HG02885 (cell line): ENCODE measurements around the gene SCN10A.

Experiments
- ATAC-seq: cut with Tn5 transposase; IDR thresholded peaks from one replicate; pipeline ENCODE4 v1.9.1; 2021; ENCODE audit warnings: mild to moderate bottlenecking; ENCODE audit not compliant: unreplicated experiment, poor library complexity

SCN10A gene

DNA sequence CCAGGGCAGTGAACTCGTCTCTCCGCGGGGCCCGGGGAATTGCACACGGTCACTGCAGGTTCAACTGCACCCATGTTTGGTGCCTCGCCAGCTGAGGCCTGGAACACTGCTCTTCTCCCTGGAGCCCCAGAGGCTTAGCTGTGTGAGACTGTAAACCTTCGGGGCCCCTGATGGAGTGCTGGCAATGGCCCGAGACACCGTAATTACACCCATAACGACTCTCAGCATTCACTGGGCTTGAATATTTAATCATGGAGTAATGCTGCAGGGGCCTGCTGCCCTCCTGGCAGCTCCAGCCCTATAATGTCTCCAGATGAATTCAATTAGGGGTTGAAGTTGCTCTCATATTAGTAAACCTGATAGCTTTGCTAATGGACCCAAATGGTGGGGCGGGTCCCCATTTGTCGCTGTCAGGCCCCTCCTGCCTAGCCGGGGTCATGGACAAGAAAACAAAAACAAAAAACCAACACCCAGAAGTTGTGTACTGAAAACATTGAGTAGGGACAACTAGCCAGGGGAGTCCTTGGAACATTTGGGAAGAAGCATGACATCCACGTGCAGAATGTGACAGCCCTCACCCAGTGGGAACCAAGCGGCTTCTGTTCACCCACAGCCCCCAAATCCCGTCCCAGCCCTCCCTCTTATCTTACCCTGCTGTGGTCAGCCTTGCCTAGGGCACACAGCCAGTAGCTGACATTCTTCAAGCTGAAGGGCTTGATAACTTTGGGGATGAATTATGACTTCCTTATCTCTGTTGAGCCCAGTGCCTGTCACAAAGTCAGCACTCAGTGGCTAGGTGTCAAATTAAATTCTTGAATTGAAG lies 92.2 kb downstream of the SCN10A start:
- ATAC-seq = no peak

DNA sequence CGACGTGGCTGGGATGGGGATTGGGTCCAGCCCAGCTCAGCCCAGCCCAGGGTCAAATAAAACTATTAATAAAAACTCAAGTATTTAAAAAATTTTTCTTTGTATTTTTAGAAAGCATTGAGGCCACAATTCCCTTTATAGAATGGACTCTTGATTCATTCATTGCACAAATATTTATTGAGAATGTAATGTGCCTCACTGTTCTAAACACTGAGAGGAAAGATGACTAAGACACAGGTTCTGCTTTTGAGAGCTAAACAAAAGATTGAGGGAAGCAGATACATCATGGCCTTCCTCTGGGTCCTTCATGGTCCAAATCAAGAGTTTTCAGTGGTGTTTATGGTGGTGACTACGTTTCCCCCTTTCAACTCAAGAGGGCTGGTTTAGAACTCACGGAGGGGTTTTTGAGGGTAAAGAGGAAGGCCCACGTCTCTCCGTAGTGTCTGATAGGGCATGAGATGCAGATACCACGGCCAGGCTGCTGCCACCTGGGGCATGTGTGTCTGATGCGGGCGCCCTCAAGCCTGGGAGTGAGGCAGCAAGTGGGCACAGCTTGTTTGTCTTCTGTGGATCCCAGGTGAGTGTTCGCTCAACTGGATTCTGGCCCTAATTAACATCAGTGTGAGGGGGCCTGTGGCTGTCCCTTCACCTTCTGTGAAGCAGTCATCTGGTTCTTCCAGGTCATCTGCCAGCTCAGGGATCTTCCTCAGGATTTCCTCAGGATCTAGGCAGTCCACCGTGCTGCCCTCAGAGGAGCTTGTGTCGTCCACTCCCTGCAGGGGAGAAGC lies 93.0 kb downstream of the SCN10A start:
- no peak for ATAC-seq

DNA sequence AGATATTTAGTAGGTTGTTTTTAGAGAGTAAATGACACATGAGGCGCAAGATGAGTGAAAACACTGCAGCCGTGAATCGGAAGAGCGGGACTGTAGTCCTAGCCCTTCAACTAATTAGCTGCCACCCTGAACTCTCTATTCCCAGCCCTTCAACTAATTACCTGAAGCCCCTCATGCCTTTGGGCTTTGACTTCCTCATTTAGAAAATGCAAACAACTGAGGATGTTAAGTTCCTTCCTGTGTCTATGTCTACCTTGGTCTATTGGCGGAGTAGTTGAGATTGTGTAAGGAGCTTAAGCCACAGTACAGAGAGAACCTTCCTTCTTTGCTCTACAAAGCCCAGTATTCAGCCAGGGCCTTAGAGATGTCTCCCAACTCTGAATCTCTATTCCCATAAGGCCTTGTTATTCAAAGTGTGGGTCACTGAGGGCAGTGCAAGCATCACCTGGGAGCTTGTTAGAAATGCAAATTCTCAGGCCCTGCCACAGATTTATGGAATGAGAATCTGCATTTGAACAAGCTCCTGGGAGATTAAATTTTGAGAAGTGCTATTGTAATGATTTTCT lies 94.7 kb downstream of the SCN10A start:
- no peak for ATAC-seq

DNA sequence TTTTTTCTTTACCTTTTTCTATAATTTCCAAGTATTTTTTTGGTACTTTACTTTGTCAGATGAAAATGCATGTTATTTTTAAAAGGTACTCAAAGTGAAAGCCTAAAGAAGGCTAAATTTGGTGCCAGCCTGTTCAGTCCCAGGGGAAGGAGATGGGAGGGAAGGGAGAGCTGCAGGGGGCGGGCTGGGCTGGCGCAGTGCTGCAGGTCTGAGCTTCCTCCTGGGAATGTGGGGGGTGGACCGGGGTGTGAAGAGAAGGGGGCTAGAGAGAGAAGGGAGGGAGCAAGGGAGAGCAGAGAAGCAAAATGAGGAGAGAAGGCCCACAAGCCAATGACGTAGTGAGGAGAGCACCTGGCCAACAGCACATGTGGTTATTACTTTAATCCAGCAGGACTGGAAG lies 95.6 kb downstream of the SCN10A start:
- ATAC-seq = no peak

DNA sequence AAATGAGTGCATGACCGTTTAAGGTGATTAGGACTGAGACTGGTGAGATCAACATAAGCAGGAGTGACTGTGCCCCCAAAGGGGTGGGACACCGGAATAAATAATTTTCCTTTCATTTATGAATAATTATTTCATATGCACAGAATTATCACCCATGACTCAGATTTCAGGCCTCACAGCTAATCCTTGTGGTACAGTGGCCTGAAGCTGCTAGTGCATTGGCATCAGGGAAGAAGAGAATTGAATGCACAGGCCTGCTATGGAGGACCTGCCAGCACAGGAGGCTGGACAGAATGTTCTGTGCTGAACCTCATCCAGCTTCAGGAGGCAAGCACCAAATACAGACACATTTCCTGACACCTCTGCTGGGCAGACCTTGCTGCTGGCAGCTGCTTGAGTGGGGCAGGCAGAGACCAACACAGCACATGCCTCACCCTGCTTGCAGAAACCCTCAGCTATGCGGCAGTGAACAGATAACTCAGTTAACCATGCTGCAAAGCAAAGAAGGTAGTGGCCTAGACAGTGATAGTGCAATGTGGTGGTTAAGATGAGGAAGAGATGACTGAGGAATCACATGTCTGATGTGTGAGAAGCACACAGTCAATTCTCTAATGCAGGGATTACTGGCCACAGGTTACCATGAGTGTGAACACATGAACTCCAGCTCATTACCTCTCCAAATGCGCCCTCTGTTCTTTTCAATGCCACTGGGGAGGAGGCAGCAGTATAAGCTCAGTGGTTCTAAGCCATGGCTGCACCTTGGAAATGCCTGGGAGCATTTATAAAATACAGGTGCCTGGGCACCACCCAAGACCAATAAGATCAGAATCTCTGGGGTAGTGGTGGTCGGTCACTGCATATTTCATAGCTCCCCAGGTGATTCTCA lies 98.4 kb downstream of the SCN10A start:
- ATAC-seq = no peak

DNA sequence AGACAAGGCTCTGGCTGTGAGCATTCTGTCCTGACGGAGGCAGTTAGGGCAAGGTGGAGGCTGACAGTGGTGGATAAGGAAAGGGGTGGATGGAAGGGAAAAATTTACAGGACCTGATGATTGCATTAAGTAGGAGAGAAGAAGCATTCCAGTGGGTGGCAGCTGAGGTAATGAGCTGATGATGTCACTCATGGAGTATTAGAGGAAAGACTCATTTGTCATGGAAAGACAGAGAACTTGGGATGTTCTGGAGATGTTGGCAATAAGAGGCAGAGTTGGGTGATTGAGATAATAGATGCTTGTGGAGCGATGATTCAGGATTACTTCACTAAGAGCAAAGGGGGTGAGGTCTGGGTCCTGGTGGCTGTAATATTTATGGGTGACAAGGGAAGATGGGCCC lies 102.9 kb downstream of the SCN10A start:
- no peak for ATAC-seq

DNA sequence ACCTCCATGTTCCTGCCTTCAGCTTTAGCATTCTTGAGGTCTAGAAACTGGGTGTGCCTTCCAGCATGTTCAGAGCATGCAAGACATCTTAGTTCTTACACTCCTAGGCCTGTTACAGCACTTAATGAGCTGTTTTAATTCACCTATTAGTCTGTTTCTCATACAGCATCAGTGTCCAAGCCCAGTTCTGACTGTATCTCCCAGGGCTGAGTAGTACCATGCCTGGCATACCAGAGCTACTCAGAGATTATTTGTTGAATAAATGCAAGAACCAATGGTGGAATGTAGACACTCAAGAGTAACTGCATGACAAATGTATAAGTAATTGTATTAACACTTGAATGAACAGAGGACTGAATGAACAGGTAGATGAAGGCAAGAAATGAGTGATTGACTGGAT lies 104.7 kb downstream of the SCN10A start:
- ATAC-seq = no peak

DNA sequence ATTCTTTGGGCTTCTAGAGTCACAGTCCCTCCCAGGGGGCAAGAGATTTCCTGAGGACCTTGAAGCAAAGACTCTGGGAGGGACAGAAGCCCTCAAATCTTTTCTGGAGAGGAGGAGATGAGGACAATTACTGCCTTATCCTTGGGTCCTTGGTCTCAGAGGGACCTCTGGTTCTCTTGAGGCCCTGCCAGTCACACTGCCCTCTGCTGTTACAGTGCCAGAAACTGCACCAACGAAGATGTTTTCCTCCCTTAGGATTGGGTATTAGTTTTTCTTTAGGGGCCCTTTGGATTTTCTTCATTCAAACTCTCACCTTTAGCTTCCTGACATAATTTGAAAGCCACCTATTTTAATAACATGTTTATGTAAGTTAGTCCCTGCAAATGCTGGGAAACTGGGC lies 108.3 kb downstream of the SCN10A start:
- no peak for ATAC-seq

DNA sequence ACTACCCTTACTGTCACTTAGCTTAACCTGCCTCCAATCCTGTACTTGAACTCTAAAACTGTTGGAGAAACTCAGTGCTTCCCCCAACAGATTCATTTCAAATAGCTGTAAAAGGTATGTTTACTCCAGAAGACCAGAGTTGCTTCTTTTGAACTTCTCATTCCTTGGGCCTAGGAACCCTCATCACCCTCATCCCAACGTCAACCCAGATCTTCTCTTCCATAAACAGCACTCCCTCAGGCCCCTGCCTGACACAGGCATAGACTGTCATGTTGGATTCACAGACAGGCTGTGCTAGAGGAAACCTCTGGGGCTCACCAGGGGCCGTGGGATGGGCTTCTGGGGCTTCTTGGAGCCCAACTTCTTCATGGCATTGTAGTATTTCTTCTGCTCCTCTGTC lies 109.1 kb downstream of the SCN10A start:
- ATAC-seq = no peak

DNA sequence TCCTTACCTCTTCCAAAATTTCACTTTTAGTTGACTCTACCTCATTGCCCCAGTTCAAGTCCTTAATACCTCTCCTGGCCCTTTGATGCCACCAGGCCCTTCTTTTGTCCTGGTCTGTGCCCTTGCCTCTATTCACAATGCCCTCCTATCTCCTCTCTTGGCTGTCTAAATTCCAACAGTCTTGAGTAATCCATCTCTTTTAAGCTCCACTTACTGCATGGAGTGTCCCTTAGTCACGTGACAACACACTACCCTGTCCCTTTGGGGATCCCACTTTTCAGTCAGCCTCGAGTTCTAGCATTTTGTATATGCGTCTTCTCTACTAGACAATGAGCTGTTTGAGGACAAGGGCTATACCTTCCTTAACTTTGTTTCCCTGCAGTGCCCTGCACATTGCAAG lies 113.8 kb downstream of the SCN10A start:
- no peak for ATAC-seq

DNA sequence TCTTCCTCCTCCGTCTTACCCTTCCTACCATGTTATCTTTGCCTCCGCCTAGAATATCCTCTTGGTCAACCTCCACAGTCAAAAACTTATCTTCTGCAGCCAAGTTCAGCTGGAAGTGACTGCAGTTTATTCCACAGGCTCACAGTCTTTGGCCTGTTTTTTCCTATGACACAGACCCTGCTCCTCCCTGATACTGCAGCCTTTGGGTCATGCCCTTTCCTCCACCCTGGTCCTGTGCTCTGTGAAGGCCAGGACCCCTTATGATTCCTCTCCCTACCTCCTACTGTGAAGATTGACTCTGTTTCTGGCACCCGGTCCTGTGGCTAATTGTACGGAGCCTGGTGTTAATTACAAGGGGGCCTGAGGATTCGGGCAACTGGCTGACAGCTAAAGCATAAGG lies 117.3 kb downstream of the SCN10A start:
- no peak for ATAC-seq

DNA sequence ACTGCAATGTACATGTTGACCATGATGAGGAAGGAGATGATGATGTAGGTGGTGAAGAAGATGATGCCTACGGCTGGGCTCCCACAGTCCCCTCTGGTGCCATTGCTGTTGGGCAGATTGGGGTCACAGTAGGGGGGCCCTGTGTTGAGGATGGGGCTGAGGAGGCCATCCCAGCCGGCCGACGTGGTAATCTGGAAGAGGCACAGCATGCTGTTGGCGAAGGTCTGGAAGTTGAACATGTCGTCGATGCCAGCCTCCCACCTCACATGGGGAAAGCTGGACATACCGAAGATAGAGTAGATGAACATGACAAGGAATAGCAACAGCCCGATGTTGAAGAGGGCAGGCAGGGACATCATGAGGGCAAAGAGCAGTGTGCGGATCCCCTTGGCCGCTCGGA lies 118.0 kb downstream of the SCN10A start:
- no peak for ATAC-seq

DNA sequence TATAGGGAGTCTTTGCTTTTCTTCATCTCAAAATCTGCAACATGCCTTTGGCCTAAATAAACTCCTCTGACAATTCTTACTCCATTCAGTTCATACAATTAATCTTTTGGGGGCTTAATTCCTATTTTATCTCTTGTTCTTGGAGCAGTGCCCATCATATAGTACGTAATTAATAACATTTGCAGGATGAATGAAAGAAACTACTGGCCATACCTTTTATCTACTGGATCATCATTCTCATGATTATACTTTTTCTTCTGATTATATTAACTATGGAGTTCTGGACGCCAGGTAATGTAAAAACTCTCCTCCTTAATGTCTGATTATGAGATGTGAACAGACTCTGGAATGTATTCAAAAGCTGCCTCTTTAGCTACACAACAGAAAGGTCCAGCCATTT lies 120.0 kb downstream of the SCN10A start:
- no peak for ATAC-seq

DNA sequence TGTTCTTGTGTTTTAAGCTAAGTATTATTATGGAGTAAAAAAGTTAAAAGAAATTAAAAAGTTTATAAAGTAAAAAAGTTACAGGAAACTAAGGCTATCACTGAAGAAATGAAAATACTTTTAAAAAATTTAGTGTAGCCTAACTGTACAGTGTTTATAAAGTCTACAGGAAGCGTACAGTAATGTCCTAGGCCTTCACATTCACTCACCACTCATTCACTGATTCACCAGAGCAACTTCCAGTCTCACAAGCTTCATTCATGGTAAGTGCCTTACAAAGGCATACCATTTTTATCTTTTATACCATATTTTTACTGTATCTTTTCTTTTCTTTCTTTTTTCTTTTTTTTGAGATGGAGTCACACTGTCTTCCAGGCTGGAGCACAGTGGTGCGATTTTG lies 125.8 kb downstream of the SCN10A start:
- no peak for ATAC-seq

DNA sequence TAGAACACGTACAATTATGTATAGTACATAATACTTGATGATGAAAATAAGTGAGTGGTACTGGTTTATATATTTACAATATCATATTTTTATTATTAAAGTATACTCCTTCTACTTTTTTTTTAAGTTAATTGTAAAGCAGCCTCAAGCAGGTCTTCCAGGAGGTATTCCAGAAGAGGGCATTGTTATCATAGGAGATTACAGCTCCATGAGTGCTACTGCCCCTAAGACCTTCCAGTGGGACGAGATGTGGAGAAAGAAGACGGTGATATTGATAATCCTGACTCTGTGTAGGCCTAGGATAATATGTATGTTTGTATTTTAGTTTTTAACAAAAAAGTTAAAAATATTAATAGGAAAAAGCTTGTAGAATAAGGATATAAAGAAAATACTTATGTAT lies 126.2 kb downstream of the SCN10A start:
- no peak for ATAC-seq

DNA sequence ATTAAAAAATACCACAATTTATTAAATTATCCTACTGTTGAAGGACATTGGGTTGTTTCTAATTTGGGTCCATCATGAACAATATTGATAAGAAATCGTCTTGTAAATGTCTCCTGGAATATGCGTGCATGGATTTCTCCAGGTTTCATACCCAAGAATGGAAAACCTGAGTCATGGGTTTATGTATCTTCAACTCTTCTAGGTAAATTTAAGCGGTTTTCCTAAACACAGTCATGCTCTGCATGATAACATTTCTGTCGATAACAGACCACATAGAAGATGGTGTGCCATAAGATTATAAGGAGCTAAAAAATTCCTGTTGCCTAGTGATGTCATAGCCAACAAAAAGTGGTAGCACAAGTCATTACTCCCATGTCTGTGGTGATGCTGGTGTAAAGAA lies 126.7 kb downstream of the SCN10A start:
- no peak for ATAC-seq

DNA sequence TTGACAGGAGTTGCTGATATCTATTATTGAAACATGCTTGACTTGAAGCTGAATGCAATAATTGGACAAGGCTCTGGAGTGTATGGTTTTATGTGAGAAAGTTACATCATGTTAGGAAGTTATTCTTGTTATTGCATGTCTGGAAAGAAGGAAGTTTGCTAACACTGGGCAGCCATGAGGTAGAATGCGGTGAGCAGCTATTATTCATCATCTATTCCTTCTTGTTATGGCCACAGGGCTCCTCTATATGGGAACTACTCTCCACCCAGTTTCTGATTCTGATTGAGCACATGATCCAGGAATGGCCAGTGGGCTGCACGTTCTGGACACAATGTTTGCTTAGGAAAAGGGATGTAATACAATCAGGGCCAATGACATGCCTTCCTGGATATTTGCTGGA lies 128.7 kb downstream of the SCN10A start:
- no peak for ATAC-seq

DNA sequence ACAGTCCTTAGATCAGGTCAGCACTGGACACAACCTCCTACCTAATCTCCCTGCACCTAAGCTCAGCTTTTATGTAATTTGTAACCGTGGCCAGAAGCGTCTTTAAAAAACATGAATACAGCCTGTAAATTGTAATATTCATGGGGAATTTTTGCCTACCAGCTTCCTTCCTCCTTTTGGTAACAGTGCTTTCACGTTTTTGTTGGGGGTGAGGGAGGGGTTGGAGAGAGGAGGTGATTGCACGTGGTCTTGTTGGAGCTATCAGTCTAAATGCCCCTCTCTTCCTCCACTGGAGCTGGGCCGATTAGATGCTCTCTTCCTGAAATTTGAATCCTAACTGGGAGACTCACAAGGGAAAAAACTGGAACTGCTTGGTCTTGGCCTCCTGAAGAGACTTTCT lies 131.5 kb downstream of the SCN10A start:
- ATAC-seq = no peak

DNA sequence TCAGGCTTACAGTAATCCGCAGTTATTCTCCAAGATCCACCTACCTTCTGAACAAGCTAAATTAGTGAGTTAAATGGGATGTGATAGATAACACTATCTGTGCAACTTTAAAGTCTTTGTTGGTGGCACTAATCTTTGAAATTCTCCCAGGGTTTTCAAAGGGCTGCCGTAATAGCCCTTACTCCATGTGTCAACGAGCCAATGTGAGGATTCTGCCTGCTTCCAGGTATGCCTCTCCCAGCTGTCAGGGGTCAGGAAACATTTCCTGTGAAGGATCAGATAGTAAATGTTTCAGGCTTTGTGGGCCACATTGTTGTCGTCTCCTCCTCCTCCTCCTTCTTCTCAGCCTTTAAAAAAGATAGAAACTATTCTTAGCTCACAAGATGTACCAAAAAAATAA lies 146.3 kb downstream of the SCN10A start:
- no peak for ATAC-seq

DNA sequence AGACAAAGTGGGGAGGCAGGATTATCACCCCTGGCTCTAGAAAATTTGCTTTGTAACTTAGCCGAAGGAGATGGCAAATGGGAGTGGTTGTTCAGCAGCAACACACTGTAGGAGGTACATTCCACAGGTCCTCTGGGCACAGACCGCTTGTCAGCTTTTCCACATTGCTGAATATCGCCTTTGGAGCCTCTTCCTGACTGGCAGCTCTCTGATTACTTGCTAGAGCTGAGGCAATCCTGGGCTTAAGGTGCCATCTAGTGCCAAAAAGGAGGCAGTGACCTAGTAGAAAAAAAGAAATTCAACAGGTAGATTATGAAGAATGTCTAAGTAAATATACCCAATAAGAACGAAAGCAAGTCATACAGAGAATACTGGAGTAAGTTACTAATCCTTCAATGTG lies 153.5 kb downstream of the SCN10A start:
- ATAC-seq = no peak

DNA sequence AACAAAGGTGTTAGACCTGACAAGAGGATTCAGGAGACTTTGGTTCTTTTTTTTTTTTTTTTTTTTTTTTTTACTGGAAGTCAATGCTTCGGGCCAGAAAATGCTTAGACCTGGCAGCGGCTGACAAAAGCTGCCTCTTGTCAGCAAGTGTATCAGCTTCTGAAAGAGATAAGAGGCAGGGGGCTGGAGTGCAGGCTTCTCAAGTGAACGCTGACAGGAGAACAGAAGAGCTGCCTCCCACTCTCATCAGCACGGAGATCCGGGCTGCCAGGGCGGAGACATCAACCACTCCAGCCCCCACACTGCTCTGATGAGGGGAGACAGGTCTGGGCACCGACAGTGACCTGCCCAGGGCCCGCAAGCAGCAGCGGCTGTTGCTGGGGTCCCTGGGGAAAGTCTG lies 157.2 kb downstream of the SCN10A start:
- no peak for ATAC-seq
